KOPT-K1 (cell line): ENCODE results near the gene ABLIM3.

Source experiments
- H3K27ac ChIP-seq: fragments of 200-600 bp; sonication (generic); 2 replicates; pipeline ENCODE4 v1.5.1; 2016; ENCODE audit warnings: antibody characterized with exemption, mild to moderate bottlenecking, low read depth, low read length; ENCODE audit not compliant: poor library complexity, severe bottlenecking
- H3K36me3 ChIP-seq: fragments of 200-600 bp; sonication (generic); 2 replicates; pipeline ENCODE4 v1.5.1; 2017; ENCODE audit warnings: antibody characterized with exemption, mild to moderate bottlenecking, low read length, moderate library complexity; ENCODE audit not compliant: insufficient read depth
- H3K9me3 ChIP-seq: fragments of 200-600 bp; sonication (generic); 2 replicates; pipeline ENCODE4 v1.5.1; 2017; ENCODE audit warnings: antibody characterized with exemption, low read length, mild to moderate bottlenecking; ENCODE audit not compliant: insufficient read depth, poor library complexity, severe bottlenecking

ABLIM3 gene

DNA sequence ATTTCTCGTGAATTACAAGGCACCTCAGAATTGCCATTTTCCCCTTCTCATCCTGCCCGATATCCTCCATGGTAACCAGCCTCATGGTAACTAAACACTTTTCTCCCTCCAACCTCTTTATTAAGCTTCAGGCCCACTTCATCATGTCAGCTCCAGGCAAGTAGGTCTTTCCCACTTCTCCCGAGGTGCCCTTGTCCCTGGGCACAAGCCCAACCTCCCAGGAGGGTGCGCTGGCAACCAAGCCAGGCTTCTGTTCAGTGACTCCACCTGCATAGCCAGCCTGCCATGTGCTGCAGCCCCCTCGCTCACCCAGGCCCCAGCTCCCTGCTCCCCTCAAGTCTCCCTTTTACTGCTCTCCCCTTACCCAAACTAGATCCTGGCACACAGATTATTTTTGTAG, 83.0 kb downstream of the ABLIM3 start:
- Histone ChIP-seq H3K9me3 (no peaks in the 10 kb centered on the region), H3K27ac (no peak overlapping the region), H3K36me3 (no peaks in the 10 kb centered on the region)

- no peak overlapping the region for H3K27ac ChIP-seq
- no peaks in the 10 kb centered on the region for H3K9me3 ChIP-seq
These were observed 86.0 kb downstream of the ABLIM3 start for GRCh38 chr5:149227168-149227826.

DNA sequence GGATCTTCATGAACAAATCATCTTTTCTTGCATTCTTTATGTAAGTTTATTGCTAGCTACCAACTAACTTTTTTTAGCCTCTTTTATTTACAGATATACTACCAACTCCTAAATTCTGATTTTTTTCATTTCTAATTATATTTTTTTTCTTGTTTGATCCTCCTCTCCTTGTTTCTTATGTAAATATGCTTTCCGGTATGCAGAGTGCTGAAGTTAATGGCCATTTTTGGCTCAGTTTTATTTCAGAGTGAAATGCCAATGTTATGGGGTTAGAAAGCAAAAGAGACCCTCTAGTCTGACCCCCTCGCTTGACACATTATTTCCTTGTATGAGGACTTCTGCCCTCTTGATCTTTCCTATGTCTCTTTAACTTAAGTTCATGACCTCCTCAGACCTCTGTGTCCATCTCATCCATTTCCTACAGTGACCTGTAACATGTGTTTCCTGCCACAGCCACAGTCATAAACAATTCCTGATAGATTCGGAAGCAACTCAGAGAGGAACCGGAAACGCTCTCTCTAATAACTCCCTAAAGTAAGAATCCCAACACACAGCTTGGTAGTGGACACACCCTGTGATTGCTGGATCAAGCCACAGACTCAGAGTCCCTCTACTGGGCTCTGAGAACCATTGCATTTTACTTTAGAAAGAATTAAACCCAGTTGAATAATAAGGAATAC, 87.5 kb downstream of the ABLIM3 start:
- Histone ChIP-seq H3K27ac (no peak overlapping the region), H3K36me3 (no peaks in the 10 kb centered on the region)

More at GRCh38 chr5:149227168-149227826, 86.0 kb downstream of the ABLIM3 start:
- H3K36me3 ChIP-seq = no peaks in the 10 kb centered on the region

DNA sequence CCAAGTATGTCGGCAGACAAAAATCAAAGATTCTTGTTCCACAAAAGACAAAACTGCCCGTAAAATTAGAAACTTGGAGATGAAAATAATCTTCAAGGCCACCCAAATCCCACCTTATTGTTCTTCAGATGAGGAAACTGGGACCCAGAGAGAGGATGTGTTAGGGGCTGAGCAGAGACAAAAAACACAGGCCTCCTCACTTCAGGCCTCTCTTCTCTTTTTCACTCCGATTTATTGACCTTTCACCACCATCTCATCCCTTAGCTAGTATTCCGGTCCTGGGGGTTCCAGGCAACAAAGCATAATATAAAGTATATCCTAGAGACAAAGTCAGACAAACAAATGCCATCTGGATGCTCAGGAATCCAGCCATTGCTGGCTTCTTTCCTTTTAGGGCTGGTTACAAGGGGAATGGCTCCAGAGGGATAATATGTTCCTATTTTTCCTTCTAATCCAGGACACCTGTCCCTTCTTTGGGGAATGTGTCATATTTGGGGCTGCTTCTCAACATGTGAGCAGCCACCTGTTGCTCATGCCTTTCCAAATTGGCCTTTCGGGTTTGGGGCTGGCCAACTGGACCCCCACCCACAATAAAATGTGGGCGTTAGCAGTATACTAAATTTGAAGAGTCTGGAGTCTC, 88.1 kb downstream of the ABLIM3 start:
- no peaks in the 10 kb centered on the region for H3K36me3 ChIP-seq
- no peak overlapping the region for H3K27ac ChIP-seq
- no peaks in the 10 kb centered on the region for H3K9me3 ChIP-seq

More for the DNA sequence above, 87.5 kb downstream of the ABLIM3 start:
- H3K9me3 ChIP-seq = no peaks in the 10 kb centered on the region

- Histone ChIP-seq H3K36me3 (no peaks in the 10 kb centered on the region), H3K9me3 (no peaks in the 10 kb centered on the region), H3K27ac (no peak overlapping the region)
These were observed 94.5 kb downstream of the ABLIM3 start for GRCh38 chr5:149235841-149236240.

GRCh38 chr5:149237662-149238061, 96.4 kb downstream of the ABLIM3 start:
- no peak overlapping the region for H3K27ac ChIP-seq
- H3K9me3 ChIP-seq = no peaks in the 10 kb centered on the region
- H3K36me3 ChIP-seq = no peaks in the 10 kb centered on the region

- H3K36me3 ChIP-seq = no peaks in the 10 kb centered on the region
- no peak overlapping the region for H3K27ac ChIP-seq
- no peaks in the 10 kb centered on the region for H3K9me3 ChIP-seq
These were observed 97.2 kb downstream of the ABLIM3 start for GRCh38 chr5:149238540-149238939.

- H3K9me3 ChIP-seq = no peaks in the 10 kb centered on the region
- H3K27ac ChIP-seq = peak overlapping the region; percentile 57
- no peaks in the 10 kb centered on the region for H3K36me3 ChIP-seq
These were observed 98.6 kb downstream of the ABLIM3 start for GRCh38 chr5:149239917-149240316.

GRCh38 chr5:149240354-149240998, 99.2 kb downstream of the ABLIM3 start:
- Histone ChIP-seq H3K9me3 (no peaks in the 10 kb centered on the region), H3K36me3 (no peaks in the 10 kb centered on the region), H3K27ac (peak overlapping the region; percentile 57)

- Histone ChIP-seq H3K9me3 (no peaks in the 10 kb centered on the region), H3K36me3 (no peaks in the 10 kb centered on the region), H3K27ac (no peak overlapping the region)
These were observed 101.0 kb downstream of the ABLIM3 start for GRCh38 chr5:149242339-149242738.

- Histone ChIP-seq H3K27ac (no peak overlapping the region), H3K36me3 (no peaks in the 10 kb centered on the region), H3K9me3 (no peaks in the 10 kb centered on the region)
These were observed 105.6 kb downstream of the ABLIM3 start for GRCh38 chr5:149246906-149247305.

GRCh38 chr5:149247726-149248125, 106.4 kb downstream of the ABLIM3 start:
- Histone ChIP-seq H3K9me3 (no peaks in the 10 kb centered on the region), H3K36me3 (no peaks in the 10 kb centered on the region), H3K27ac (no peak overlapping the region)

DNA sequence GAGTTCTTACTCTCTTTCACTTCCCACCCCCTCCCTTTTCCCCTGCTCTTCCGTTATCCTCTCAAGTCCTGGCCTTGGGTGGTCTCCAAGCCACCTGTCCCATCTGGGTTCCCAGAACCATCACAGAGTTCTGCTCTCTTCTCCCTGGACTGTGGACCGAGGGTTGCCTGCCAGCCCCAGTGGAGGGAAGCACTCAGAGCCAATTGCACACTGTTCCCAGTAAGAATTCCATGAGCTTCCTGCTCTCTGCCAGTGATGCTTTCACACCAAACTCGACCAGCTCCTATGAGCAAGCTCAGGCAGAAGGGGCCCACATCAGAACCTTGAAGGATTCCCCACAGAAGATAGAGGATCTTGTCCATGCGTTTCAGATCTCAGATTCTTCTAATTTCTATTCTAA, 110.3 kb downstream of the ABLIM3 start:
- Histone ChIP-seq H3K9me3 (no peaks in the 10 kb centered on the region), H3K36me3 (no peaks in the 10 kb centered on the region), H3K27ac (no peak overlapping the region)

- no peaks in the 10 kb centered on the region for H3K9me3 ChIP-seq
- H3K36me3 ChIP-seq = no peaks in the 10 kb centered on the region
- no peak overlapping the region for H3K27ac ChIP-seq
These were observed 113.2 kb downstream of the ABLIM3 start for GRCh38 chr5:149254506-149254905.

DNA sequence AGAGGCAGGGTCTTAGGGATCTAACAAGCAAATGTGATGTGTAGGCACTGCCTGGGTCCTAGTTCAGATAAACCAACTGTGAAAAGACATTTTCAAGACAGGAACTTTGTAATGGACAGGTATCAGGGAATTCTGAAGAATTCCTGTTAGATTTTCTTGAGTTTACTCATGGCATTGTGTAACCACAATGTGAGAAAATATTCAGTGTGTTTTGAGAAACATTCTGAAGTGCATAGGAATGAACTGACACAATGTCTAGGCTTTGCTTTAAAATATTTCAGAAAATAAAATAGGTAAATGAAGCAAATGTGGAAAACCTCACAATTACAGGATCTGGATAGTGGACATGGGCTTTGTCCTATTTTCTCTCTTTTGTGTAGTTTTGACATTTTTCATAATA, 115.2 kb downstream of the ABLIM3 start:
- no peaks in the 10 kb centered on the region for H3K9me3 ChIP-seq
- no peaks in the 10 kb centered on the region for H3K36me3 ChIP-seq
- no peak overlapping the region for H3K27ac ChIP-seq
